Endothelial cell of umbilical vein (primary cell): ENCODE data around the gene CHCHD5. TPM values are rescaled to one million over a fixed set of nuclear protein-coding genes. Genes with fewer than 3 reads are reported as not detected.
"Not testable (repeated sequence)": the region's sequence is repeated elsewhere in the genome, so short reads cannot be mapped to it uniquely, and the experiment has no call there.

Source experiments
- BruUV-seq: library from RNA; stranded (reverse); fragments of 400-500 nt; replicated peaks from 2 replicates; lab custom pipeline; 2021; lab: Mats Ljungman, UMichigan
- CTCF ChIA-PET: fragments of 300-600, 350-600 bp; sonication (Branson Sonifier 250); formaldehyde crosslinking; loops from one replicate; lab custom pipeline; 2021; ENCODE audit warnings: antibody characterized with exemption, inconsistent platforms; lab: Charles Lee
- POLR2A ChIA-PET: fragments of 300-600, 350-600 bp; sonication (Branson Sonifier 250); formaldehyde crosslinking; loops from one replicate; lab custom pipeline; 2021; ENCODE audit warnings: antibody characterized with exemption, inconsistent platforms; lab: Charles Lee
- DNase-seq: peaks from one replicate; pipeline ENCODE4 v3.0.0-alpha.2; 2011; ENCODE audit warnings: low read depth, low spot score
- FAIRE-seq: peaks from 2 replicates; lab custom pipeline; 2011; peaks lifted over from hg19 to GRCh38; lab: Jason Lieb, UNC
- H2AFZ ChIP-seq: 2 replicates; pipeline ENCODE4 v1.6.0; 2012; ENCODE audit warnings: low read depth, low read length, control low read depth, inconsistent platforms
- H3K27ac ChIP-seq: 2 replicates; pipeline ENCODE4 v1.5.1; 2011; ENCODE audit warnings: low read depth, mild to moderate bottlenecking, control low read depth, low read length, moderate library complexity; ENCODE audit not compliant: insufficient read depth
- H3K27me3 ChIP-seq, 2 experiments: 2 replicates each; pipeline versions ENCODE4 v1.6.0 to v1.6.1; 2011; ENCODE audit warnings: low read length in 2 of 2, mixed read lengths in 1 of 2; ENCODE audit not compliant: control insufficient read depth in 2 of 2, insufficient read depth in 2 of 2
- H3K36me3 ChIP-seq, 2 experiments: 2 replicates in 1 of 2; 3 replicates in 1 of 2; pipeline ENCODE4 v1.5.1; 2011; ENCODE audit warnings: low read length in 2 of 2, mild to moderate bottlenecking in 1 of 2, moderate library complexity in 1 of 2; ENCODE audit not compliant: control insufficient read depth in 2 of 2, insufficient read depth in 2 of 2; ENCODE audit errors: extremely low read depth in 1 of 2
- H3K4me1 ChIP-seq: 3 replicates; pipeline ENCODE4 v1.5.1; 2011; ENCODE audit warnings: mild to moderate bottlenecking, low read length; ENCODE audit not compliant: control insufficient read depth, insufficient read depth; ENCODE audit errors: extremely low read depth
- H3K4me2 ChIP-seq: 2 replicates; pipeline ENCODE4 v1.6.1; 2011; ENCODE audit warnings: low read length, control low read depth, mixed read lengths; ENCODE audit not compliant: insufficient read depth
- H3K4me3 ChIP-seq, 3 experiments: fragments of 200-600 bp in 1 of 3; sonication (generic), shearing (Covaris generic) in 1 of 3; replicated peaks in 1 of 3; 2 replicates each; pipeline ENCODE4 v1.5.1; 2011 to 2016; ENCODE audit warnings: control low read depth in 3 of 3, low read length in 3 of 3, mild to moderate bottlenecking in 2 of 3, inconsistent platforms in 1 of 3, low read depth in 1 of 3, moderate library complexity in 1 of 3; ENCODE audit not compliant: insufficient read depth in 1 of 3
- H3K79me2 ChIP-seq: 2 replicates; pipeline ENCODE4 v1.6.0; 2012; ENCODE audit warnings: low read length, inconsistent platforms; ENCODE audit not compliant: control insufficient read depth, insufficient read depth
- H3K9ac ChIP-seq: replicated peaks from 2 replicates; pipeline ENCODE3; 2011; ENCODE audit warnings: low read length, control low read depth; ENCODE audit not compliant: insufficient read depth; ENCODE audit errors: extremely low read depth
- H3K9me1 ChIP-seq: replicated peaks from 3 replicates; pipeline ENCODE4 v1.6.0; 2011; ENCODE audit warnings: mild to moderate bottlenecking, low read length; ENCODE audit not compliant: control insufficient read depth, insufficient read depth; ENCODE audit errors: extremely low read depth
- H3K9me3 ChIP-seq: replicated peaks from 2 replicates; pipeline ENCODE4 v1.5.1; 2012; ENCODE audit warnings: low read length, inconsistent platforms; ENCODE audit not compliant: control insufficient read depth, insufficient read depth
- H4K20me1 ChIP-seq: replicated peaks from 2 replicates; pipeline ENCODE3; 2011; ENCODE audit warnings: mild to moderate bottlenecking, low read length; ENCODE audit not compliant: control insufficient read depth, insufficient read depth; ENCODE audit errors: extremely low read depth
- CTCF ChIP-seq, 2 donors: IDR thresholded peaks; 1 replicate in 1 of 2; 2 replicates in 1 of 2; pipeline ENCODE4 v1.5.1; 2011; ENCODE audit warnings: low read length in 2 of 2, mild to moderate bottlenecking in 2 of 2, moderate library complexity in 2 of 2, control low read depth in 1 of 2, inconsistent platforms in 1 of 2, low read depth in 1 of 2; ENCODE audit not compliant: insufficient read depth in 1 of 2; ENCODE audit errors: extremely low read depth in 1 of 2
- EZH2 ChIP-seq: IDR thresholded peaks from 2 replicates; pipeline ENCODE4 v1.6.1; 2012; ENCODE audit warnings: borderline replicate concordance, low read depth, mild to moderate bottlenecking, moderate library complexity, low read length, inconsistent platforms; ENCODE audit not compliant: severe bottlenecking
- FOS ChIP-seq: IDR thresholded peaks from 2 replicates; pipeline ENCODE4 v1.6.1; 2011; ENCODE audit warnings: mild to moderate bottlenecking, low read length, moderate library complexity, borderline replicate concordance; ENCODE audit not compliant: insufficient read depth
- GATA2 ChIP-seq: IDR thresholded peaks from 2 replicates; pipeline ENCODE4 v1.7.0; 2011; ENCODE audit warnings: low read depth, mild to moderate bottlenecking, moderate library complexity, mixed read lengths, low read length; ENCODE audit not compliant: insufficient read length, insufficient read depth
- JUN ChIP-seq: IDR thresholded peaks from 2 replicates; pipeline ENCODE4 v1.6.1; 2011; ENCODE audit warnings: borderline replicate concordance, low read depth; ENCODE audit not compliant: insufficient read length, insufficient read depth
- MAX ChIP-seq: IDR thresholded peaks from 2 replicates; pipeline ENCODE4 v1.6.1; 2011; ENCODE audit not compliant: insufficient read depth, insufficient read length
- MYC ChIP-seq: IDR thresholded peaks from one replicate; pipeline ENCODE4 v1.6.1; 2011; ENCODE audit warnings: mild to moderate bottlenecking, low read depth, low read length
- POLR2A ChIP-seq: IDR thresholded peaks from 2 replicates; pipeline ENCODE4 v1.6.1; 2012; ENCODE audit warnings: low read depth, mild to moderate bottlenecking, control low read depth, low read length
- POLR2AphosphoS5 ChIP-seq: IDR thresholded peaks from 2 replicates; pipeline ENCODE4 v1.6.1; 2012; ENCODE audit warnings: low read depth, mild to moderate bottlenecking, control low read depth, low read length, moderate library complexity; ENCODE audit not compliant: insufficient read depth
- dilution Hi-C: fragments of 300-500 bp; cut with MboI; formaldehyde crosslinking; loops from one replicate; pipeline ENCODE4 v1.15.0; 2019; ENCODE audit warnings: low sequenced_read_pairs; ENCODE audit not compliant: extremely low pct_ligation_motif_present
- intact Hi-C: fragments of 100-400 bp; cut with micrococcal nuclease; formaldehyde crosslinking; loops from one replicate; pipeline ENCODE4 v1.10.0; 2022
- polyA plus RNA-seq, 4 experiments: library from polyadenylated mRNA; depleted of rRNA in 3 of 4; stranded (reverse) in 3 of 4; unstranded in 1 of 4; fragments of >200 nt; gene quantifications; 2 replicates each; pipeline versions ENCODE4 v1.2.1 to v1.2.3, GENCODE V29; 2011 to 2012; ENCODE audit warnings: missing spikeins in 1 of 4
- total RNA-seq: library from RNA; stranded (reverse); gene quantifications from 2 replicates; pipeline ENCODE4 v1.2.3, GENCODE V29; 2021

Gene CHCHD5
- total and polyA plus RNA-seq, 2 donors (not counting 3 experiments of a cell fraction or from before 2014, with no cell fraction given), result 22.2 to 44.7 TPM

- H2AFZ ChIP-seq, H3K9me1 ChIP-seq, H3K27ac ChIP-seq, DNase-seq, H3K9me3 ChIP-seq, H3K4me1 ChIP-seq, dilution Hi-C loops, H3K79me2 ChIP-seq, BruUV-seq, POLR2A ChIA-PET, H3K9ac ChIP-seq, H3K27me3 ChIP-seq, H3K4me2 ChIP-seq, intact Hi-C loops, FAIRE-seq, H3K4me3 ChIP-seq, H4K20me1 ChIP-seq: not testable (repeated sequence)
- H3K36me3 ChIP-seq, result peaks cover 13 to 18% of the 10 kb centered on the region in 2 experiments
- CTCF ChIA-PET, result interaction anchor here (1.2 to 1.5 kb wide), 2 partner anchors 160 to 445 kb away, joined by 3 read pairs; no protein-coding TSS in a partner anchor
Measured at GRCh38 chr2:112566508-112566907, 17.9 kb upstream of the CHCHD5 start.

GRCh38 chr2:112572005-112572404 lies 12.4 kb upstream of the CHCHD5 start:
- dilution Hi-C loops (no loop called here), intact Hi-C loops (no loop called here)
- no peaks in the 10 kb centered on the region for H3K79me2 ChIP-seq
- no peaks in the 10 kb centered on the region for H3K9me1 ChIP-seq
- FAIRE-seq, result no peak
- peaks cover 19 to 38% of the 10 kb centered on the region in 2 experiments for H3K36me3 ChIP-seq
- no peak for DNase-seq
- no peaks in the 10 kb centered on the region for H3K27me3 ChIP-seq
- H3K4me1 ChIP-seq, result no peaks in the 10 kb centered on the region
- H4K20me1 ChIP-seq, result no peaks in the 10 kb centered on the region
- H3K27ac ChIP-seq, result no peak overlapping the region
- POLR2A ChIA-PET, result no interaction called here
- H3K9ac ChIP-seq, result no peak overlapping the region
- H2AFZ ChIP-seq, result no peak overlapping the region
- no TSS peak for BruUV-seq
- CTCF ChIA-PET, result interaction anchor here (1.0 kb wide), 1 partner anchor 11 kb away, joined by 4 read pairs; no protein-coding TSS in a partner anchor
- no peak overlapping the region for H3K4me2 ChIP-seq
- TF ChIP-seq CTCF (IDR thresholded peaks at IDR 0.05; ENCODE audit: extremely low read depth in 1 of 2, insufficient read depth in 1 of 2, low read depth in 1 of 2, low read length in 2 of 2), result no peak
- TF ChIP-seq JUN, result no peak
- TF ChIP-seq FOS, result no peak
- no peak for TF ChIP-seq POLR2A
- no peak for TF ChIP-seq POLR2AphosphoS5
- TF ChIP-seq EZH2, result no peak
- TF ChIP-seq MYC, result no peak
- TF ChIP-seq GATA2, result no peak
- no peak for TF ChIP-seq MAX
- H3K9me3 ChIP-seq, result no peaks in the 10 kb centered on the region
- H3K4me3 ChIP-seq, result no peak overlapping the region
